HEK293 (cell line): Measurements from ENCODE around the gene PORCN.
A peak's percentile ranks its signal among the peaks of the same experiment; 100 is the strongest.

Experiments
- CTCF ChIA-PET: fragments of 350-600 bp; formaldehyde crosslinking; extraction: SDS; loops from one replicate; lab custom pipeline; 2021; ENCODE audit warnings: antibody characterized with exemption; lab: Yijun Ruan, JAX
- POLR2A ChIA-PET: fragments of 300-600 bp; formaldehyde crosslinking; extraction: SDS; loops from one replicate; lab custom pipeline; 2020; ENCODE audit warnings: antibody characterized with exemption, inconsistent platforms; lab: Yijun Ruan, JAX
- H3K27ac ChIP-seq: fragments of 200-500 bp; sonication (Bioruptor generic); 2 replicates; pipeline ENCODE4 v1.5.1; 2014; ENCODE audit warnings: low read depth, low read length, control low read depth, inconsistent platforms; ENCODE audit errors: extremely low read depth
- H3K36me3 ChIP-seq, 2 experiments: fragments of 200-500 bp in 1 of 2; sonication (Bioruptor generic) in 1 of 2; 1 replicate in 1 of 2; 2 replicates in 1 of 2; pipeline ENCODE4 v1.5.1; 2014 to 2017; ENCODE audit warnings: inconsistent platforms in 2 of 2, low read length in 2 of 2; ENCODE audit not compliant: control insufficient read depth in 2 of 2, insufficient read depth in 1 of 2
- H3K4me1 ChIP-seq: fragments of 200-500 bp; sonication (Bioruptor generic); 2 replicates; pipeline ENCODE4 v1.5.1; 2014; ENCODE audit warnings: mild to moderate bottlenecking, low read length, inconsistent platforms; ENCODE audit not compliant: control insufficient read depth, insufficient read depth
- H3K4me3 ChIP-seq: 2 replicates; pipeline ENCODE4 v1.5.1; 2011; ENCODE audit warnings: low read depth, mild to moderate bottlenecking, control low read depth, low read length, moderate library complexity
- H3K9me3 ChIP-seq: fragments of 200-500 bp; sonication (Bioruptor generic); 2 replicates; pipeline ENCODE4 v1.5.1; 2014; ENCODE audit warnings: low read depth, low read length, inconsistent platforms; ENCODE audit not compliant: control insufficient read depth, insufficient read depth
- KLF8 ChIP-seq: fragments of 450-650 bp; formaldehyde crosslinking; IDR thresholded peaks from 2 replicates; pipeline ENCODE4 v1.5.1; 2016; ENCODE audit warnings: missing biosample characterization, missing genetic modification characterization
- WT1 ChIP-seq: fragments of 450-650 bp; formaldehyde crosslinking; IDR thresholded peaks from 2 replicates; pipeline ENCODE4 v1.5.1; 2016; ENCODE audit warnings: missing biosample characterization, missing genetic modification characterization
- ZNF274 ChIP-seq, 2 experiments: fragments of 200-500 bp in 1 of 2; fragments of 450-650 bp in 1 of 2; sonication (Bioruptor generic) in 1 of 2; formaldehyde crosslinking in 1 of 2; IDR thresholded peaks; 2 replicates each; pipeline versions ENCODE4 v1.5.1 to v1.6.1; 2014 to 2016; ENCODE audit warnings: borderline replicate concordance in 1 of 2, inconsistent platforms in 1 of 2, low read length in 1 of 2, missing biosample characterization in 1 of 2, missing genetic modification characterization in 1 of 2
- ZNF292 ChIP-seq: fragments of 450-650 bp; formaldehyde crosslinking; IDR thresholded peaks from 2 replicates; pipeline ENCODE4 v1.5.1; 2016; ENCODE audit warnings: low read depth, missing biosample characterization, missing genetic modification characterization, borderline replicate concordance
- ZNF324 ChIP-seq: fragments of 450-650 bp; formaldehyde crosslinking; IDR thresholded peaks from 2 replicates; pipeline ENCODE4 v1.5.1; 2016; ENCODE audit warnings: missing biosample characterization, missing genetic modification characterization
- ZNF416 ChIP-seq: fragments of 450-650 bp; formaldehyde crosslinking; IDR thresholded peaks from 2 replicates; pipeline ENCODE4 v1.5.1; 2016; ENCODE audit warnings: missing biosample characterization, missing genetic modification characterization
- ZNF423 ChIP-seq: fragments of 450-650 bp; formaldehyde crosslinking; IDR thresholded peaks from 2 replicates; pipeline ENCODE4 v1.5.1; 2016; ENCODE audit warnings: missing biosample characterization, missing genetic modification characterization
- ZNF48 ChIP-seq: fragments of 450-650 bp; formaldehyde crosslinking; IDR thresholded peaks from 2 replicates; pipeline ENCODE4 v1.5.1; 2016; ENCODE audit warnings: missing biosample characterization, missing genetic modification characterization
- ZNF561 ChIP-seq: fragments of 450-650 bp; IDR thresholded peaks from 2 replicates; pipeline ENCODE4 v1.5.1; 2018; ENCODE audit warnings: missing biosample characterization, missing genetic modification characterization, borderline replicate concordance
- ZNF623 ChIP-seq: fragments of 450-650 bp; formaldehyde crosslinking; IDR thresholded peaks from 2 replicates; pipeline ENCODE4 v1.5.1; 2016; ENCODE audit warnings: missing biosample characterization, missing genetic modification characterization
- ZNF654 ChIP-seq: fragments of 450-650 bp; formaldehyde crosslinking; IDR thresholded peaks from 2 replicates; pipeline ENCODE4 v1.5.1; 2016; ENCODE audit warnings: low read depth, missing biosample characterization, missing genetic modification characterization
- ZNF791 ChIP-seq: fragments of 450-650 bp; formaldehyde crosslinking; IDR thresholded peaks from 2 replicates; pipeline ENCODE4 v1.5.1; 2016; ENCODE audit warnings: missing biosample characterization, missing genetic modification characterization
- ZSCAN23 ChIP-seq: fragments of 450-650 bp; formaldehyde crosslinking; IDR thresholded peaks from 2 replicates; pipeline ENCODE4 v1.5.1; 2016; ENCODE audit warnings: missing biosample characterization, missing genetic modification characterization
- ZXDB ChIP-seq: fragments of 450-650 bp; formaldehyde crosslinking; IDR thresholded peaks from 2 replicates; pipeline ENCODE4 v1.5.1; 2016; ENCODE audit warnings: missing biosample characterization, missing genetic modification characterization
- TF ChIP-seq, protein P1 (sequence below): fragments of 450-650 bp; formaldehyde crosslinking; IDR thresholded peaks from 2 replicates; pipeline ENCODE4 v1.5.1; 2016; ENCODE audit warnings: missing biosample characterization, missing genetic modification characterization
- TF ChIP-seq, protein P2 (sequence below): fragments of 450-650 bp; formaldehyde crosslinking; IDR thresholded peaks from 2 replicates; pipeline ENCODE4 v1.5.1; 2016; ENCODE audit warnings: missing biosample characterization, missing genetic modification characterization
- TF ChIP-seq, protein P3 (sequence below): fragments of 450-650 bp; formaldehyde crosslinking; IDR thresholded peaks from 2 replicates; pipeline ENCODE4 v1.5.1; 2016; ENCODE audit warnings: missing biosample characterization, missing genetic modification characterization
- TF ChIP-seq, protein P4 (sequence below): fragments of 450-650 bp; formaldehyde crosslinking; IDR thresholded peaks from 2 replicates; pipeline ENCODE4 v1.5.1; 2016; ENCODE audit warnings: missing biosample characterization, missing genetic modification characterization
- TF ChIP-seq, protein P5 (sequence below): fragments of 450-650 bp; formaldehyde crosslinking; IDR thresholded peaks from 2 replicates; pipeline ENCODE4 v1.5.1; 2017; ENCODE audit warnings: missing biosample characterization, missing genetic modification characterization

PORCN gene

DNA sequence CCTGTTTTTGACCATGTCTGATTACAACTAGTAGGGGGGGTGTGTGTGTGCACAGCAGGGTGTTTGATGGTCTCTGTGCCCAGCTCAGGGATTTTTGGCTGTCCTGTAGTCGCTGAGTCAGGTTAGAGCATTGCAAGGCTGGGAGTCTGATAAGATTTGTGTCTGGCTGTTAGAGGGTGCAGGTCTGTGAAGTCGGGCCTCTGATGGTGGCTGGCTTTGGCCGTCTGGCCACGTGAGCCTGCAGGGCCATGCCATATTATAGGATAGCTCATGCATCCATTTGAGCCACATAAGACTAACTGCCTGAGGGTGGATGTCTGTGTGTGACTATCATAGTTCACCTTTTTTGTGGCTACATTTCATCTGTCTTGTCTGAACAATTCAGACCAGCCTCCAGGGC is 4.9 kb downstream of the PORCN start:
- Histone ChIP-seq H3K9me3 (no peaks in the 10 kb centered on the region), H3K36me3 (peaks cover 0 to 34% of the 10 kb centered on the region in 2 experiments; a peak in 2 of 3 replicates), H3K4me3 (no peak overlapping the region), H3K4me1 (no peaks in the 10 kb centered on the region), H3K27ac (no peak overlapping the region)
- POLR2A ChIA-PET = interaction anchor here (0.8 kb wide), 1 partner anchor 61 kb away, joined by 3 read pairs; no protein-coding TSS in a partner anchor
- TF ChIP-seq ZNF416 (tag by site-specific recombination) = no peak
- CTCF ChIA-PET = interaction anchor here (0.8 kb wide), 1 partner anchor 11 kb away, joined by 4 read pairs; no protein-coding TSS in a partner anchor

DNA sequence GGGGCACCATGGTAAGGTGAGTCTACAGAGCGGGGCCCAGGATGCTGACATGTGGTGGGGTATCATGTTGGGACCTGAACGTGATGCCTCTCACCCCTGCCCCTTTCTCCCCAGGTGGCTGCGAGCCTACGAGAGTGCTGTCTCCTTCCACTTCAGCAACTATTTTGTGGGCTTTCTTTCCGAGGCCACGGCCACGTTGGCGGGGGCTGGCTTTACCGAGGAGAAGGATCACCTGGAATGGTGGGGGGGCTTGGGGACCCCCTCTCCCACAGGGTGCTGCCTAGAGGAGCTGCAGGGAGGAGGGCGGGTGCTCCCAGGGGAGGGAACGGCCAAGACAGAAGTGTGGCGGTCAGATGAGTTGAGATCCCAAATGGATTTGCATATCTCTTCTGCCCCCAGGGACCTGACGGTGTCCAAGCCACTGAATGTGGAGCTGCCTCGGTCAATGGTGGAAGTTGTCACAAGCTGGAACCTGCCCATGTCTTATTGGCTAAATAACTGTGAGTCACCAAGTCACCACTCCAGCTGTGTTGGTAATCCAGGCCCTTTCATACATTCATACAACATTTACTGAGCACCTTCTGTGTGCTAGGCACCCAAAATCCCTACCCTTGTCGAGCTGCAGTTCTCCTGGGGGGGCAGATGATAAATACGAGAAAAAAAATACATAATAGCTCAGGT is 5.5 kb downstream of the PORCN start:
- no peaks in the 10 kb centered on the region for H3K9me3 ChIP-seq
- CTCF ChIA-PET = no interaction called here

DNA sequence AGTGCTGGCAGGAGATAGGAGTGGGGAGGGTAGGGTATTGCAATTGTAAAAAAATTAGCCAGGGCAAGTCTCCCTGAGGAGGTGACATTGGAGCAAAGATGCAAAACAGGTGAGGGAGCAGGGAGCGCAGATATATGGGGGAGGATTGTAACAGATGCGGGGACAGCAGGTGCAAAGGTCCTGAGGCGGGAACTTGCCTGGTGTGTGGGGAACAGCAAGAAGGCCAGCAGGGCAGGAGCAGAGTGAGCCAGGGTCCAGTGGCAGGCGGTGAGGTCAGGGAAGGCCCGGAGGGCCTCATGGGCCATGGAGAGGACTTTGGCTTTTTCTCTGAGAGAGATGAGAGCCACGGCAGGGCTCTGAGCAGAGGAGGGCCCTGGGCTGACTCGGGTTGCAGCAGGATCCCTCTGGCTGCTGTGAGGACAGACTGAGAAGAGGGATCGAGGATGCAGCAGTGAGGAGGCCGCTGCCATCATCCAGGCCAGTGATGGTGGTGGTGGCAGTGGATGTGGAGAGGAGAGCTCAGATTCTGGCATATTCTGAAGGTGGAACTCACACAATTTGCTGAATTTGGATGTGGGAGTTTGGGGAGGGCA is 6.2 kb downstream of the PORCN start:
- TF ChIP-seq KLF8 (tag by site-specific recombination) (no peak), ZNF623 (tag by site-specific recombination) (peak; percentile 97), ZNF48 (tag by site-specific recombination) (no peak)
- no peaks in the 10 kb centered on the region for H3K4me1 ChIP-seq
- no peaks in the 10 kb centered on the region for H3K9me3 ChIP-seq
- POLR2A ChIA-PET = interaction anchor here (0.7 kb wide), 1 partner anchor 149 kb away, joined by 4 read pairs; no protein-coding TSS in a partner anchor
- H3K27ac ChIP-seq = no peak overlapping the region
- CTCF ChIA-PET = no interaction called here
- H3K36me3 ChIP-seq = peaks cover 0 to 34% of the 10 kb centered on the region in 2 experiments; a peak in 2 of 3 replicates
- no peak overlapping the region for H3K4me3 ChIP-seq

More for the DNA sequence above, 5.5 kb downstream of the PORCN start:
- H3K27ac ChIP-seq = no peak overlapping the region
- TF ChIP-seq ZSCAN23 (tag by site-specific recombination) = no peak
- TF ChIP-seq ZNF292 (tag by site-specific recombination) = no peak
- TF ChIP-seq, protein P1, sequence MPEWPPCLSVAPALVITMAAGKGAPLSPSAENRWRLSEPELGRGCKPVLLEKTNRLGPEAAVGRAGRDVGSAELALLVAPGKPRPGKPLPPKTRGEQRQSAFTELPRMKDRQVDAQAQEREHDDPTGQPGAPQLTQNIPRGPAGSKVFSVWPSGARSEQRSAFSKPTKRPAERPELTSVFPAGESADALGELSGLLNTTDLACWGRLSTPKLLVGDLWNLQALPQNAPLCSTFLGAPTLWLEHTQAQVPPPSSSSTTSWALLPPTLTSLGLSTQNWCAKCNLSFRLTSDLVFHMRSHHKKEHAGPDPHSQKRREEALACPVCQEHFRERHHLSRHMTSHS (tag by site-specific recombination) = no peak
- TF ChIP-seq ZXDB (tag by site-specific recombination) = no peak
- TF ChIP-seq ZNF654 (tag by site-specific recombination) = no peak
- TF ChIP-seq ZNF423 (tag by site-specific recombination) = no peak
- no peak for TF ChIP-seq ZNF324 (tag by site-specific recombination)
- TF ChIP-seq ZNF791 (tag by site-specific recombination) = no peak
- no peak for TF ChIP-seq ZNF561 (tag by site-specific recombination)
- no peak for TF ChIP-seq WT1
- no peaks in the 10 kb centered on the region for H3K4me1 ChIP-seq
- peaks cover 0 to 34% of the 10 kb centered on the region in 2 experiments; a peak in 2 of 3 replicates for H3K36me3 ChIP-seq
- POLR2A ChIA-PET = interaction anchor here (0.7 kb wide), 1 partner anchor 149 kb away, joined by 4 read pairs; no protein-coding TSS in a partner anchor
- no peak overlapping the region for H3K4me3 ChIP-seq

DNA sequence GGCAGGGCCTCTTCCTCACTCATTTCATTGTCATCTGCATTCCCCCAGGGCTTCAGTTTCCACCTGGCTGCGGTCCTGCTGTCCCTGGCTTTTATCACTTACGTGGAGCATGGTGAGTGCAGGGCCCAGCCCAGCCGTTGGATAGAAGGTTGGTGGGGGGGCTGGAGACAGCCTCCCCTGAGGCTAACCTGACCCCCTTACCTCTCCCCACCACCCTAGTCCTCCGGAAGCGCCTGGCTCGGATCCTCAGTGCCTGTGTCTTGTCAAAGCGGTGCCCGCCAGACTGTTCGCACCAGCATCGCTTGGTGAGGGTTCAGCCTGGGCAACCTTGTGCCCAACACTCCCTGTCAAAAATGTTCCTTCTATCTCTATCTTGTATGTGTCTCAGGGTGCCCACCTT is 7.0 kb downstream of the PORCN start:
- ChIA-PET POLR2A (no interaction called here), CTCF (no interaction called here)
- H3K9me3 ChIP-seq = no peaks in the 10 kb centered on the region
- peaks cover 0 to 34% of the 10 kb centered on the region in 2 experiments; a peak in 2 of 3 replicates for H3K36me3 ChIP-seq
- no peaks in the 10 kb centered on the region for H3K4me1 ChIP-seq
- H3K4me3 ChIP-seq = no peak overlapping the region
- H3K27ac ChIP-seq = no peak overlapping the region
- TF ChIP-seq, protein P2, sequence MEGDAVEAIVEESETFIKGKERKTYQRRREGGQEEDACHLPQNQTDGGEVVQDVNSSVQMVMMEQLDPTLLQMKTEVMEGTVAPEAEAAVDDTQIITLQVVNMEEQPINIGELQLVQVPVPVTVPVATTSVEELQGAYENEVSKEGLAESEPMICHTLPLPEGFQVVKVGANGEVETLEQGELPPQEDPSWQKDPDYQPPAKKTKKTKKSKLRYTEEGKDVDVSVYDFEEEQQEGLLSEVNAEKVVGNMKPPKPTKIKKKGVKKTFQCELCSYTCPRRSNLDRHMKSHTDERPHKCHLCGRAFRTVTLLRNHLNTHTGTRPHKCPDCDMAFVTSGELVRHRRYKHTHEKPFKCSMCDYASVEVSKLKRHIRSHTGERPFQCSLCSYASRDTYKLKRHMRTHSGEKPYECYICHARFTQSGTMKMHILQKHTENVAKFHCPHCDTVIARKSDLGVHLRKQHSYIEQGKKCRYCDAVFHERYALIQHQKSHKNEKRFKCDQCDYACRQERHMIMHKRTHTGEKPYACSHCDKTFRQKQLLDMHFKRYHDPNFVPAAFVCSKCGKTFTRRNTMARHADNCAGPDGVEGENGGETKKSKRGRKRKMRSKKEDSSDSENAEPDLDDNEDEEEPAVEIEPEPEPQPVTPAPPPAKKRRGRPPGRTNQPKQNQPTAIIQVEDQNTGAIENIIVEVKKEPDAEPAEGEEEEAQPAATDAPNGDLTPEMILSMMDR (tag by site-specific recombination) = no peak
- TF ChIP-seq ZNF274 (IDR thresholded peaks at IDR 0.05; ENCODE audit: low read length) (no peak), ZNF274 (tag by site-specific recombination; IDR thresholded peaks at IDR 0.05; ENCODE audit: borderline replicate concordance) (no peak)
- TF ChIP-seq, protein P3, sequence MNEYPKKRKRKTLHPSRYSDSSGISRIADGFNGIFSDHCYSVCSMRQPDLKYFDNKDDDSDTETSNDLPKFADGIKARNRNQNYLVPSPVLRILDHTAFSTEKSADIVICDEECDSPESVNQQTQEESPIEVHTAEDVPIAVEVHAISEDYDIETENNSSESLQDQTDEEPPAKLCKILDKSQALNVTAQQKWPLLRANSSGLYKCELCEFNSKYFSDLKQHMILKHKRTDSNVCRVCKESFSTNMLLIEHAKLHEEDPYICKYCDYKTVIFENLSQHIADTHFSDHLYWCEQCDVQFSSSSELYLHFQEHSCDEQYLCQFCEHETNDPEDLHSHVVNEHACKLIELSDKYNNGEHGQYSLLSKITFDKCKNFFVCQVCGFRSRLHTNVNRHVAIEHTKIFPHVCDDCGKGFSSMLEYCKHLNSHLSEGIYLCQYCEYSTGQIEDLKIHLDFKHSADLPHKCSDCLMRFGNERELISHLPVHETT (tag by site-specific recombination) = no peak
- TF ChIP-seq, protein P4, sequence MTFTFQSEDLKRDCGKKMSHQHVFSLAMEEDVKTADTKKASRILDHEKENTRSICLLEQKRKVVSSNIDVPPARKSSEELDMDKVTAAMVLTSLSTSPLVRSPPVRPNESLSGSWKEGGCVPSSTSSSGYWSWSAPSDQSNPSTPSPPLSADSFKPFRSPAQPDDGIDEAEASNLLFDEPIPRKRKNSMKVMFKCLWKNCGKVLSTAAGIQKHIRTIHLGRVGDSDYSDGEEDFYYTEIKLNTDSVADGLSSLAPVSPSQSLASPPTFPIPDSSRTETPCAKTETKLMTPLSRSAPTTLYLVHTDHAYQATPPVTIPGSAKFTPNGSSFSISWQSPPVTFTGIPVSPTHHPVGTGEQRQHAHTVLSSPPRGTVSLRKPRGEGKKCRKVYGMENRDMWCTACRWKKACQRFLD (tag by site-specific recombination) = no peak
- TF ChIP-seq, protein P5, sequence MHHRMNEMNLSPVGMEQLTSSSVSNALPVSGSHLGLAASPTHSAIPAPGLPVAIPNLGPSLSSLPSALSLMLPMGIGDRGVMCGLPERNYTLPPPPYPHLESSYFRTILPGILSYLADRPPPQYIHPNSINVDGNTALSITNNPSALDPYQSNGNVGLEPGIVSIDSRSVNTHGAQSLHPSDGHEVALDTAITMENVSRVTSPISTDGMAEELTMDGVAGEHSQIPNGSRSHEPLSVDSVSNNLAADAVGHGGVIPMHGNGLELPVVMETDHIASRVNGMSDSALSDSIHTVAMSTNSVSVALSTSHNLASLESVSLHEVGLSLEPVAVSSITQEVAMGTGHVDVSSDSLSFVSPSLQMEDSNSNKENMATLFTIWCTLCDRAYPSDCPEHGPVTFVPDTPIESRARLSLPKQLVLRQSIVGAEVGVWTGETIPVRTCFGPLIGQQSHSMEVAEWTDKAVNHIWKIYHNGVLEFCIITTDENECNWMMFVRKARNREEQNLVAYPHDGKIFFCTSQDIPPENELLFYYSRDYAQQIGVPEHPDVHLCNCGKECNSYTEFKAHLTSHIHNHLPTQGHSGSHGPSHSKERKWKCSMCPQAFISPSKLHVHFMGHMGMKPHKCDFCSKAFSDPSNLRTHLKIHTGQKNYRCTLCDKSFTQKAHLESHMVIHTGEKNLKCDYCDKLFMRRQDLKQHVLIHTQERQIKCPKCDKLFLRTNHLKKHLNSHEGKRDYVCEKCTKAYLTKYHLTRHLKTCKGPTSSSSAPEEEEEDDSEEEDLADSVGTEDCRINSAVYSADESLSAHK (tag by site-specific recombination) = no peak
